MM.1S (cell line): ENCODE results near the gene BABAM1.

Experiments
- DNase-seq: peaks from one replicate; pipeline ENCODE4 v3.0.0-alpha.2; 2015
- H2AFZ ChIP-seq: fragments of 300-600 bp; sonication (generic); 2 replicates; pipeline ENCODE4 v1.6.0; 2016; ENCODE audit warnings: antibody characterized with exemption, low read length
- H3F3A ChIP-seq: fragments of 300-600 bp; sonication (generic); 2 replicates; pipeline ENCODE4 v1.6.1; 2016; ENCODE audit warnings: mild to moderate bottlenecking, antibody characterized with exemption, low read length, moderate library complexity, mixed read lengths; ENCODE audit not compliant: insufficient read depth
- H3K27ac ChIP-seq: fragments of 300-600 bp; sonication (generic); 2 replicates; pipeline ENCODE4 v1.5.1; 2016; ENCODE audit warnings: mild to moderate bottlenecking, low read length
- H3K27me3 ChIP-seq: fragments of 300-600 bp; sonication (generic); replicated peaks from 2 replicates; pipeline ENCODE4 v1.6.0; 2016; ENCODE audit warnings: low read length; ENCODE audit not compliant: insufficient read depth
- H3K36me3 ChIP-seq: fragments of 300-600 bp; sonication (generic); replicated peaks from 2 replicates; pipeline ENCODE4 v1.6.1; 2016; ENCODE audit warnings: mild to moderate bottlenecking, low read length, mixed read lengths; ENCODE audit not compliant: insufficient read depth
- H3K4me1 ChIP-seq: fragments of 300-600 bp; sonication (generic); 2 replicates; pipeline ENCODE4 v1.6.1; 2016; ENCODE audit warnings: low read length, mixed read lengths
- H3K4me2 ChIP-seq: fragments of 300-600 bp; sonication (generic); 2 replicates; pipeline ENCODE4 v1.6.0; 2016; ENCODE audit warnings: low read depth, low read length
- H3K4me3 ChIP-seq: fragments of 300-600 bp; sonication (generic); 2 replicates; pipeline ENCODE4 v1.5.1; 2016; ENCODE audit warnings: low read length, mixed read lengths
- H3K79me2 ChIP-seq: fragments of 300-600 bp; sonication (generic); 2 replicates; pipeline ENCODE4 v1.6.1; 2016; ENCODE audit warnings: mixed run types, low read length, mixed read lengths
- H3K9ac ChIP-seq: fragments of 300-600 bp; sonication (generic); 2 replicates; pipeline ENCODE4 v1.6.1; 2016; ENCODE audit warnings: low read length, mixed read lengths
- H3K9me2 ChIP-seq: fragments of 300-600 bp; sonication (generic); replicated peaks from 2 replicates; pipeline ENCODE4 v1.6.1; 2016; ENCODE audit warnings: mild to moderate bottlenecking, low read length, mixed read lengths; ENCODE audit not compliant: insufficient read depth
- H3K9me3 ChIP-seq: fragments of 300-600 bp; sonication (generic); replicated peaks from 2 replicates; pipeline ENCODE4 v1.6.1; 2016; ENCODE audit warnings: mild to moderate bottlenecking, low read length, mixed read lengths; ENCODE audit not compliant: insufficient read depth
- H4K20me1 ChIP-seq: fragments of 300-600 bp; sonication (generic); 2 replicates; pipeline ENCODE4 v1.6.1; 2016; ENCODE audit warnings: mild to moderate bottlenecking, low read length, moderate library complexity, mixed read lengths; ENCODE audit not compliant: insufficient read depth
- CTCF ChIP-seq: fragments of 300-600 bp; sonication (generic); IDR thresholded peaks from 2 replicates; pipeline ENCODE4 v1.5.1; 2016; ENCODE audit warnings: antibody characterized with exemption, low read length, mixed read lengths
- EZH2 ChIP-seq: fragments of 300-600 bp; sonication (generic); optimal IDR thresholded peaks from 2 replicates; pipeline ENCODE3; 2017; ENCODE audit warnings: low read depth, mild to moderate bottlenecking, antibody characterized with exemption, low read length, mixed read lengths
- EZH2phosphoT487 ChIP-seq: fragments of 300-600 bp; sonication (generic); IDR thresholded peaks from 2 replicates; pipeline ENCODE4 v1.6.1; 2018; ENCODE audit warnings: antibody characterized with exemption, low read length

The BABAM1 gene

GRCh38 chr19:17248011-17248776 is 19.0 kb upstream of the BABAM1 start:
- Histone ChIP-seq H3K4me3 (no peak overlapping the region), H3K9me3 (no peaks in the 10 kb centered on the region), H3K4me2 (no peak overlapping the region), H3F3A (peaks cover 7% of the 10 kb centered on the region; the same call in 1 of the 2 replicates), H4K20me1 (no peaks in the 10 kb centered on the region), H3K9ac (no peak overlapping the region), H2AFZ (no peak overlapping the region), H3K27ac (no peak overlapping the region), H3K9me2 (no peaks in the 10 kb centered on the region), H3K27me3 (0 out of 2 replicates have a peak, but pooled peaks cover 3% of the 10 kb centered on the region), H3K79me2 (peaks cover 13% of the 10 kb centered on the region), H3K4me1 (peaks cover 13% of the 10 kb centered on the region; the same call in 1 of the 2 replicates), H3K36me3 (no peaks in the 10 kb centered on the region)
- TF ChIP-seq EZH2phosphoT487 (no peak), CTCF (no peak), EZH2 (no peak)
- no peak for DNase-seq

- H3K9me2 ChIP-seq, result no peaks in the 10 kb centered on the region
- H3K4me2 ChIP-seq, result no peak overlapping the region
- no peak for DNase-seq
- peaks cover 7% of the 10 kb centered on the region; the same call in 1 of the 2 replicates for H3F3A ChIP-seq
- no peaks in the 10 kb centered on the region for H3K79me2 ChIP-seq
- no peak for TF ChIP-seq EZH2phosphoT487
- no peak for TF ChIP-seq EZH2
- TF ChIP-seq CTCF, result no peak
- H4K20me1 ChIP-seq, result no peaks in the 10 kb centered on the region
- no peaks in the 10 kb centered on the region for H3K9me3 ChIP-seq
- no peak overlapping the region for H3K27ac ChIP-seq
- H3K4me1 ChIP-seq, result peaks cover 6% of the 10 kb centered on the region; the same call in 1 of the 2 replicates
- H3K36me3 ChIP-seq, result no peaks in the 10 kb centered on the region
- H3K27me3 ChIP-seq, result peaks cover 10% of the 10 kb centered on the region
- no peak overlapping the region for H3K4me3 ChIP-seq
- H3K9ac ChIP-seq, result no peak overlapping the region
- no peak overlapping the region for H2AFZ ChIP-seq
Measured at GRCh38 chr19:17249887-17250548, 17.2 kb upstream of the BABAM1 start.

GRCh38 chr19:17254636-17255035 is 12.6 kb upstream of the BABAM1 start:
- H3K4me3 ChIP-seq, result no peak overlapping the region
- no peaks in the 10 kb centered on the region for H3K9me2 ChIP-seq
- H3K9ac ChIP-seq, result no peak overlapping the region
- H3K27ac ChIP-seq, result no peak overlapping the region
- no peaks in the 10 kb centered on the region for H3K79me2 ChIP-seq
- no peak for DNase-seq
- no peaks in the 10 kb centered on the region for H4K20me1 ChIP-seq
- H3K4me1 ChIP-seq, result no peaks in the 10 kb centered on the region
- TF ChIP-seq EZH2 (no peak), CTCF (no peak), EZH2phosphoT487 (no peak)
- H3K4me2 ChIP-seq, result no peak overlapping the region
- no peaks in the 10 kb centered on the region for H3K9me3 ChIP-seq
- H2AFZ ChIP-seq, result no peak overlapping the region
- peaks cover 28% of the 10 kb centered on the region for H3K27me3 ChIP-seq
- H3K36me3 ChIP-seq, result no peaks in the 10 kb centered on the region
- H3F3A ChIP-seq, result no peaks in the 10 kb centered on the region
